MM.1S (cell line): Measurements from ENCODE around the gene BSN.

Experiments
- CTCF ChIP-seq: fragments of 300-600 bp; sonication (generic); IDR thresholded peaks from 2 replicates; pipeline ENCODE4 v1.5.1; 2016; ENCODE audit warnings: antibody characterized with exemption, low read length, mixed read lengths
- EZH2 ChIP-seq: fragments of 300-600 bp; sonication (generic); optimal IDR thresholded peaks from 2 replicates; pipeline ENCODE3; 2017; ENCODE audit warnings: low read depth, mild to moderate bottlenecking, antibody characterized with exemption, low read length, mixed read lengths
- EZH2phosphoT487 ChIP-seq: fragments of 300-600 bp; sonication (generic); IDR thresholded peaks from 2 replicates; pipeline ENCODE4 v1.6.1; 2018; ENCODE audit warnings: antibody characterized with exemption, low read length

GRCh38 chr3:49654176-49654825, 100.0 kb downstream of the BSN start:
- no peak for TF ChIP-seq CTCF
- no peak for TF ChIP-seq EZH2phosphoT487
- TF ChIP-seq EZH2, result no peak
